GM12878 (cell line): ENCODE measurements around the gene HOXA10. TPM values are rescaled to one million over a fixed set of nuclear protein-coding genes. Genes with fewer than 3 reads are reported as not detected.

Source experiments
- ATAC-seq: fragments of 200-7000 bp; cut with Tn5 transposase; 3 replicates; pipeline ENCODE4 v1.9.1; 2020; ENCODE audit warnings: mild to moderate bottlenecking, moderate library complexity
- BruUV-seq: library from RNA; stranded (reverse); fragments of 400-500 nt; replicated peaks from 2 replicates; lab custom pipeline; 2021; lab: Mats Ljungman, UMichigan
- CTCF ChIA-PET: fragments of 300-600 bp; sonication (Branson Sonifier 250); formaldehyde crosslinking; extraction: SDS; loops from one replicate; lab custom pipeline; 2021; ENCODE audit warnings: inconsistent platforms; lab: Yijun Ruan, JAX
- POLR2A ChIA-PET: fragments of 350-600 bp; formaldehyde crosslinking; extraction: SDS; loops from one replicate; lab custom pipeline; 2021; ENCODE audit warnings: inconsistent platforms; lab: Charles Lee
- RAD21 ChIA-PET: fragments of 300-600 bp; sonication (Branson Sonifier 250); formaldehyde crosslinking; loops from one replicate; lab custom pipeline; 2023; ENCODE audit warnings: antibody characterized with exemption; ENCODE audit not compliant: unreplicated experiment; lab: Charles Lee
- SMC1A ChIA-PET: fragments of 300-600 bp; sonication (Branson Sonifier 250); formaldehyde crosslinking; loops from one replicate; lab custom pipeline; 2023; ENCODE audit not compliant: unreplicated experiment, uncharacterized antibody; lab: Charles Lee
- DNase-seq: peaks from one replicate; pipeline ENCODE4 v3.0.0-alpha.2; 2011; ENCODE audit warnings: low read depth, low spot score
- FAIRE-seq: peaks from 3 replicates; lab custom pipeline; 2011; peaks lifted over from hg19 to GRCh38; lab: Jason Lieb, UNC
- H2AFZ ChIP-seq: 2 replicates; pipeline ENCODE4 v1.6.0; 2011; ENCODE audit warnings: low read depth, low read length, control low read depth; ENCODE audit not compliant: control insufficient read depth
- H3K27ac ChIP-seq: 2 replicates; pipeline ENCODE4 v1.5.1; 2011; ENCODE audit warnings: control low read depth; ENCODE audit not compliant: control insufficient read depth, insufficient read depth
- H3K27me3 ChIP-seq, 2 experiments: replicated peaks in 1 of 2; 2 replicates each; pipeline versions ENCODE4 v1.6.0 to v1.6.1; 2011; ENCODE audit warnings: low read length in 1 of 2; ENCODE audit not compliant: control insufficient read depth in 2 of 2, insufficient read depth in 2 of 2
- H3K36me3 ChIP-seq, 2 experiments: 2 replicates each; pipeline ENCODE4 v1.5.1; 2011; ENCODE audit warnings: low read length in 1 of 2; ENCODE audit not compliant: control insufficient read depth in 2 of 2, insufficient read depth in 2 of 2
- H3K4me1 ChIP-seq: 2 replicates; pipeline ENCODE4 v1.6.1; 2011; ENCODE audit warnings: mild to moderate bottlenecking, low read length, moderate library complexity, mixed read lengths; ENCODE audit not compliant: control insufficient read depth, insufficient read depth
- H3K4me2 ChIP-seq: 2 replicates; pipeline ENCODE4 v1.6.0; 2011; ENCODE audit warnings: control low read depth; ENCODE audit not compliant: control insufficient read depth, insufficient read depth
- H3K4me3 ChIP-seq: fragments of 200-600 bp; sonication (generic); 2 replicates; pipeline ENCODE4 v1.5.1; 2016
- H3K79me2 ChIP-seq: 2 replicates; pipeline ENCODE4 v1.6.0; 2011; ENCODE audit warnings: low read length; ENCODE audit not compliant: control insufficient read depth, insufficient read depth
- H3K9ac ChIP-seq: 2 replicates; pipeline ENCODE4 v1.8.0; 2011; ENCODE audit warnings: low read length, control low read depth, mixed read lengths; ENCODE audit not compliant: control insufficient read depth, insufficient read depth
- H3K9me3 ChIP-seq: replicated peaks from 3 replicates; pipeline ENCODE4 v1.5.1; 2011; ENCODE audit warnings: mild to moderate bottlenecking, low read length; ENCODE audit not compliant: control insufficient read depth, insufficient read depth
- H4K20me1 ChIP-seq: 2 replicates; pipeline ENCODE4 v1.6.0; 2011; ENCODE audit not compliant: control insufficient read depth, insufficient read depth
- CBX5 ChIP-seq: sonication (generic); IDR thresholded peaks from 2 replicates; pipeline ENCODE4 v1.6.1; 2016; ENCODE audit warnings: low read depth, moderate library complexity, mild to moderate bottlenecking, inconsistent platforms
- CREM ChIP-seq: IDR thresholded peaks from 2 replicates; pipeline ENCODE4 v1.6.1; 2014; ENCODE audit warnings: antibody characterized with exemption, low read depth
- DPF2 ChIP-seq: fragments of 450-650 bp; IDR thresholded peaks from 2 replicates; pipeline ENCODE4 v1.6.1; 2017; ENCODE audit warnings: mild to moderate bottlenecking
- EGR1 ChIP-seq, 2 experiments: IDR thresholded peaks; 1 replicate in 1 of 2; 2 replicates in 1 of 2; pipeline ENCODE4 v1.6.1; 2011 to 2012; ENCODE audit warnings: low read depth in 2 of 2, low read length in 2 of 2, borderline replicate concordance in 1 of 2, mild to moderate bottlenecking in 1 of 2, moderate library complexity in 1 of 2
- EZH2 ChIP-seq: IDR thresholded peaks from 2 replicates; pipeline ENCODE4 v1.6.1; 2012; ENCODE audit warnings: low read depth, mild to moderate bottlenecking, control low read depth, inconsistent platforms, low read length, borderline replicate concordance; ENCODE audit not compliant: control insufficient read depth
- KDM1A ChIP-seq: fragments of 200-600 bp; sonication (generic); IDR thresholded peaks from 2 replicates; pipeline ENCODE4 v1.6.1; 2016; ENCODE audit warnings: borderline replicate concordance
- NR2C2 ChIP-seq: IDR thresholded peaks from 2 replicates; pipeline ENCODE4 v1.6.1; 2011; ENCODE audit warnings: borderline replicate concordance, low read depth; ENCODE audit not compliant: control insufficient read depth, insufficient read length
- PAX5 ChIP-seq: IDR thresholded peaks from 2 replicates; pipeline ENCODE4 v1.6.1; 2011; ENCODE audit warnings: low read depth, low read length, borderline replicate concordance
- SREBF1 ChIP-seq: IDR thresholded peaks from 2 replicates; pipeline ENCODE4 v1.6.1; 2012; ENCODE audit warnings: mild to moderate bottlenecking, low read length
- STAT3 ChIP-seq: IDR thresholded peaks from 2 replicates; pipeline ENCODE4 v1.6.1; 2011; ENCODE audit warnings: low read depth, low read length, improper control_type of control experiment
- TCF12 ChIP-seq: IDR thresholded peaks from 2 replicates; pipeline ENCODE4 v1.6.1; 2011; ENCODE audit warnings: low read depth, mild to moderate bottlenecking, low read length
- ZNF24 ChIP-seq: fragments of 450-650 bp; IDR thresholded peaks from 2 replicates; pipeline ENCODE4 v1.6.1; 2017; ENCODE audit warnings: antibody characterized with exemption, mild to moderate bottlenecking
- WGBS: methylation state at CpG from one replicate; pipeline ENCODE4 v1.1.6; 2016; ENCODE audit warnings: low lambda C conversion rate; ENCODE audit not compliant: insufficient replicate concordance, insufficient coverage; ENCODE audit errors: missing lambda C conversion rate; 5-methylcytosine and 5-hydroxymethylcytosine counted together
- in situ Hi-C: fragments of 300-500 bp; cut with MboI; formaldehyde crosslinking; loops from 9 replicates; pipeline ENCODE4 v1.14.3; 2018; ENCODE audit warnings: mixed read lengths
- intact Hi-C: fragments of 100-400 bp; cut with micrococcal nuclease; formaldehyde crosslinking; loops from one replicate; pipeline ENCODE4 v1.14.2; 2022; ENCODE audit not compliant: unreplicated experiment
- polyA plus RNA-seq, 11 experiments: library from polyadenylated mRNA; depleted of rRNA in 4 of 11; unstranded in 6 of 11; stranded (reverse) in 5 of 11; fragments of >200 nt; fragmentation: Nextera tagmentation in 4 of 11; fragmentation: Illumina TruSeq in 1 of 11; extraction: Ambion mirVana in 4 of 11; extraction: Trizol in 1 of 11; gene quantifications; 1 replicate in 1 of 11; 2 replicates in 10 of 11; pipeline versions ENCODE4 v1.2.1 to v1.2.3, GENCODE V29; 2011 to 2016; ENCODE audit warnings: inconsistent platforms in 2 of 11, missing spikeins in 2 of 11, low read depth in 1 of 11
- total RNA-seq, 4 experiments: library from RNA; depleted of rRNA in 3 of 4; stranded (reverse); fragments of >200 nt in 3 of 4; fragmentation: Illumina TruSeq in 1 of 4; extraction: Trizol in 1 of 4; gene quantifications; 2 replicates each; pipeline versions ENCODE4 v1.2.1 to v1.2.3, GENCODE V29; 2013 to 2021
- TF ChIP-seq, protein P1 (sequence below): fragments of 450-650 bp; IDR thresholded peaks from 2 replicates; pipeline ENCODE4 v1.6.1; 2016; ENCODE audit warnings: mild to moderate bottlenecking, moderate library complexity, borderline replicate concordance
- TF ChIP-seq, protein P2 (sequence below): IDR thresholded peaks from 2 replicates; pipeline ENCODE4 v1.6.1; 2012; ENCODE audit warnings: low read length, inconsistent platforms

The HOXA10 gene
- total and polyA plus RNA-seq, 10 of the 15 experiments (the other 5 are each of a cell fraction or from before 2014, with no cell fraction given): not detected

DNA sequence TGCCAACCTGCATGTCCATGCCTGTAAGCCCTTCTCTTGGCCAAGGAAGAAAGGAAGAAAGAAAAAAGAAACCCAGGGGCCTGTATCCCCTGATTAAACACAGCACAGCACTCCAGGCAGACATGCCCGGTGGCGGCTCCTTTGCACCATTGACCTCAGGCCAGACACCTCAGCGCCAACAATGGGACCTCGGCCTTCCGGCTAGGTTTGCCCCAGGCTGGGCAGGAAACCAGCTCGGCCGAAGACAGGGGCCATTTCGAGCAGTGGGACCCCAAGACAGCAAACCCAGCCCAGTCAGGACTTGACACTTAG is 2.8 kb downstream of the HOXA10 start:
- no peaks in the 10 kb centered on the region; the same call in 2 of the 3 replicates for H3K9me3 ChIP-seq
- H3K79me2 ChIP-seq: no peaks in the 10 kb centered on the region
- intact Hi-C loops: no loop called here
- no peaks in the 10 kb centered on the region for H4K20me1 ChIP-seq
- ChIA-PET POLR2A (no interaction called here), SMC1A (no interaction called here), CTCF (no interaction called here), RAD21 (no interaction called here)
- no peaks in the 10 kb centered on the region; a peak in 1 of 4 replicates for H3K36me3 ChIP-seq
- no peak overlapping the region for H2AFZ ChIP-seq
- no peak overlapping the region for H3K4me2 ChIP-seq
- DNase-seq (no peak), FAIRE-seq (no peak), ATAC-seq (no peak; the same call in 1 of the 3 replicates)
- no peak overlapping the region for H3K4me3 ChIP-seq
- TF ChIP-seq, protein P1, sequence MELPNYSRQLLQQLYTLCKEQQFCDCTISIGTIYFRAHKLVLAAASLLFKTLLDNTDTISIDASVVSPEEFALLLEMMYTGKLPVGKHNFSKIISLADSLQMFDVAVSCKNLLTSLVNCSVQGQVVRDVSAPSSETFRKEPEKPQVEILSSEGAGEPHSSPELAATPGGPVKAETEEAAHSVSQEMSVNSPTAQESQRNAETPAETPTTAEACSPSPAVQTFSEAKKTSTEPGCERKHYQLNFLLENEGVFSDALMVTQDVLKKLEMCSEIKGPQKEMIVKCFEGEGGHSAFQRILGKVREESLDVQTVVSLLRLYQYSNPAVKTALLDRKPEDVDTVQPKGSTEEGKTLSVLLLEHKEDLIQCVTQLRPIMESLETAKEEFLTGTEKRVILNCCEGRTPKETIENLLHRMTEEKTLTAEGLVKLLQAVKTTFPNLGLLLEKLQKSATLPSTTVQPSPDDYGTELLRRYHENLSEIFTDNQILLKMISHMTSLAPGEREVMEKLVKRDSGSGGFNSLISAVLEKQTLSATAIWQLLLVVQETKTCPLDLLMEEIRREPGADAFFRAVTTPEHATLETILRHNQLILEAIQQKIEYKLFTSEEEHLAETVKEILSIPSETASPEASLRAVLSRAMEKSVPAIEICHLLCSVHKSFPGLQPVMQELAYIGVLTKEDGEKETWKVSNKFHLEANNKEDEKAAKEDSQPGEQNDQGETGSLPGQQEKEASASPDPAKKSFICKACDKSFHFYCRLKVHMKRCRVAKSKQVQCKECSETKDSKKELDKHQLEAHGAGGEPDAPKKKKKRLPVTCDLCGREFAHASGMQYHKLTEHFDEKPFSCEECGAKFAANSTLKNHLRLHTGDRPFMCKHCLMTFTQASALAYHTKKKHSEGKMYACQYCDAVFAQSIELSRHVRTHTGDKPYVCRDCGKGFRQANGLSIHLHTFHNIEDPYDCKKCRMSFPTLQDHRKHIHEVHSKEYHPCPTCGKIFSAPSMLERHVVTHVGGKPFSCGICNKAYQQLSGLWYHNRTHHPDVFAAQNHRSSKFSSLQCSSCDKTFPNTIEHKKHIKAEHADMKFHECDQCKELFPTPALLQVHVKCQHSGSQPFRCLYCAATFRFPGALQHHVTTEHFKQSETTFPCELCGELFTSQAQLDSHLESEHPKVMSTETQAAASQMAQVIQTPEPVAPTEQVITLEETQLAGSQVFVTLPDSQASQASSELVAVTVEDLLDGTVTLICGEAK: no peak
- TF ChIP-seq ZNF24 (no peak), CREM (no peak), SREBF1 (no peak), DPF2 (no peak), NR2C2 (no peak), EZH2 (no peak), CBX5 (no peak), TCF12 (no peak), STAT3 (no peak), EGR1 (IDR thresholded peaks at IDR 0.05; ENCODE audit: borderline replicate concordance in 1 of 2, low read depth in 2 of 2, low read length in 2 of 2) (no peak), KDM1A (no peak), PAX5 (no peak)
- TF ChIP-seq, protein P2, sequence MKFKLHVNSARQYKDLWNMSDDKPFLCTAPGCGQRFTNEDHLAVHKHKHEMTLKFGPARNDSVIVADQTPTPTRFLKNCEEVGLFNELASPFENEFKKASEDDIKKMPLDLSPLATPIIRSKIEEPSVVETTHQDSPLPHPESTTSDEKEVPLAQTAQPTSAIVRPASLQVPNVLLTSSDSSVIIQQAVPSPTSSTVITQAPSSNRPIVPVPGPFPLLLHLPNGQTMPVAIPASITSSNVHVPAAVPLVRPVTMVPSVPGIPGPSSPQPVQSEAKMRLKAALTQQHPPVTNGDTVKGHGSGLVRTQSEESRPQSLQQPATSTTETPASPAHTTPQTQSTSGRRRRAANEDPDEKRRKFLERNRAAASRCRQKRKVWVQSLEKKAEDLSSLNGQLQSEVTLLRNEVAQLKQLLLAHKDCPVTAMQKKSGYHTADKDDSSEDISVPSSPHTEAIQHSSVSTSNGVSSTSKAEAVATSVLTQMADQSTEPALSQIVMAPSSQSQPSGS: no peak
- BruUV-seq: no TSS peak
- no peak overlapping the region for H3K27ac ChIP-seq
- in situ Hi-C loops: loop anchor here (25.0 kb wide), 1 partner anchor 1084 kb away; no protein-coding TSS in a partner anchor
- H3K9ac ChIP-seq: no peak overlapping the region
- H3K27me3 ChIP-seq: peaks cover 28 to 38% of the 10 kb centered on the region in 2 experiments
- H3K4me1 ChIP-seq: no peaks in the 10 kb centered on the region
- WGBS: 46% methylated on average over 8 of the region's 8 CpGs
